HEK293T (cell line): ENCODE results near the gene DMKN.

Experiments
- ARNT ChIP-seq: fragments of 450-650 bp; IDR thresholded peaks from 2 replicates; pipeline ENCODE4 v1.6.1; 2017; ENCODE audit warnings: mild to moderate bottlenecking
- BHLHE40 ChIP-seq: fragments of 450-650 bp; IDR thresholded peaks from 2 replicates; pipeline ENCODE4 v1.6.1; 2016; ENCODE audit warnings: mild to moderate bottlenecking, moderate library complexity, borderline replicate concordance
- FOXA1 ChIP-seq: fragments of 450-650 bp; IDR thresholded peaks from 2 replicates; pipeline ENCODE4 v1.6.1; 2016; ENCODE audit warnings: mild to moderate bottlenecking
- FOXM1 ChIP-seq: fragments of 450-650 bp; IDR thresholded peaks from 2 replicates; pipeline ENCODE4 v1.6.1; 2017; ENCODE audit warnings: mild to moderate bottlenecking, borderline replicate concordance
- NFRKB ChIP-seq: fragments of 450-650 bp; IDR thresholded peaks from 2 replicates; pipeline ENCODE4 v1.6.1; 2016; ENCODE audit warnings: mild to moderate bottlenecking, moderate library complexity
- SP1 ChIP-seq: fragments of 450-650 bp; IDR thresholded peaks from 2 replicates; pipeline ENCODE4 v1.6.1; 2017
- TARDBP ChIP-seq: fragments of 450-650 bp; IDR thresholded peaks from 2 replicates; pipeline ENCODE4 v1.6.1; 2016
- ZNF384 ChIP-seq: fragments of 450-650 bp; IDR thresholded peaks from 2 replicates; pipeline ENCODE4 v1.6.1; 2016

GRCh38 chr19:35488677-35489076 lies 24.8 kb downstream of the DMKN start:
- TF ChIP-seq FOXM1, result no peak
- no peak for TF ChIP-seq TARDBP
- TF ChIP-seq FOXA1, result no peak
- no peak for TF ChIP-seq NFRKB
- TF ChIP-seq ZNF384, result no peak
- TF ChIP-seq SP1, result no peak
- TF ChIP-seq BHLHE40, result no peak
- TF ChIP-seq ARNT, result no peak
